TTC549 (cell line): ENCODE data around the gene ELN.

Experiments used
- FAIRE-seq: peaks from 2 replicates; lab custom pipeline; 2012; peaks lifted over from hg19 to GRCh38; lab: Jason Lieb, UNC

Gene ELN

GRCh38 chr7:74025730-74026129 lies 2.2 kb upstream of the ELN start:
- no peak for FAIRE-seq

GRCh38 chr7:74026406-74026902 lies 1.5 kb upstream of the ELN start:
- FAIRE-seq: no peak

GRCh38 chr7:74026903-74027682 lies 880 bp upstream of the ELN start:
- no peak for FAIRE-seq

GRCh38 chr7:74028321-74028838 lies 407 bp downstream of the ELN start:
- FAIRE-seq: no peak

GRCh38 chr7:74029089-74029785 lies 1.3 kb downstream of the ELN start:
- no peak for FAIRE-seq

- no peak for FAIRE-seq
Observed at GRCh38 chr7:74029991-74030415, 2.0 kb downstream of the ELN start.

- FAIRE-seq: no peak
Observed at GRCh38 chr7:74030861-74031260, 2.9 kb downstream of the ELN start.

- FAIRE-seq: no peak
Observed at GRCh38 chr7:74031403-74032190, 3.6 kb downstream of the ELN start.

- FAIRE-seq: no peak
Observed at GRCh38 chr7:74032191-74032490, 4.2 kb downstream of the ELN start.

- no peak for FAIRE-seq
Observed at GRCh38 chr7:74032624-74033371, 4.8 kb downstream of the ELN start.

GRCh38 chr7:74033372-74034311 lies 5.7 kb downstream of the ELN start:
- FAIRE-seq: no peak

- FAIRE-seq: no peak
Observed at GRCh38 chr7:74037609-74038008, 9.6 kb downstream of the ELN start.

GRCh38 chr7:74038194-74038961 lies 10.4 kb downstream of the ELN start:
- FAIRE-seq: no peak

GRCh38 chr7:74039337-74039736 lies 11.4 kb downstream of the ELN start:
- FAIRE-seq: no peak

GRCh38 chr7:74040101-74040790 lies 12.3 kb downstream of the ELN start:
- FAIRE-seq: no peak

GRCh38 chr7:74040791-74041520 lies 13.0 kb downstream of the ELN start:
- FAIRE-seq: no peak

- FAIRE-seq: no peak
Observed at GRCh38 chr7:74042746-74043522, 15.0 kb downstream of the ELN start.

GRCh38 chr7:74043523-74043951 lies 15.6 kb downstream of the ELN start:
- FAIRE-seq: no peak
